MV-4-11 (cell line): ENCODE data around the gene CRYGC.
"Not testable (repeated sequence)": the region's sequence is repeated elsewhere in the genome, so short reads cannot be mapped to it uniquely, and the experiment has no call there.

Experiments
- DNase-seq: peaks from one replicate; lab custom pipeline; 2025; lab: John Stamatoyannopoulos, UW

The CRYGC gene

GRCh38 chr2:208136716-208137094, 7.1 kb upstream of the CRYGC start:
- DNase-seq = no peak

GRCh38 chr2:208135794-208136715, 6.4 kb upstream of the CRYGC start:
- DNase-seq = no peak

GRCh38 chr2:208134928-208135586, 5.4 kb upstream of the CRYGC start:
- peak; percentile 54 for DNase-seq

GRCh38 chr2:208130712-208131110, 1.1 kb upstream of the CRYGC start:
- DNase-seq = no peak

DNA sequence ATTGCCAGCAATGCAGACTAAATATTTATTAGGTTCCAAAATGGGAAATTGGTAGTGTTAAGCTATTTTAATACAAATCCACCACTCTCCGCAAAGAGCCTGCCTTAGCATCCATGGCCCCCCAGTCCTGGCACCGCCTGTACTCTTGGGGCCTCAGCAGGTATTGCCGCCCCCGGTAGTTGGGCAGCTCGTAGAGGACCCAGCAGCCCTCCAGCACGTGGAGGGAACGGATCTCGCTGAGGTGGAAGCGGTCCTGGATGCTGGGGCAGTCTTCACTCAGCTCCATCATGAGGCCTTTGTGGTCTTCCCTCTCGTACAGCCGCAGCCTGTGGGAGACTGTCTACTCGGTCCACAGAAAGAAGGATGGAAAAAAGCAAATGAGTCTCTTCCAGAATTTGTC, 1.5 kb downstream of the CRYGC start:
- DNase-seq = no peak

- DNase-seq = no peak
Observed at GRCh38 chr2:208127090-208127489, 2.5 kb downstream of the CRYGC start.

DNA sequence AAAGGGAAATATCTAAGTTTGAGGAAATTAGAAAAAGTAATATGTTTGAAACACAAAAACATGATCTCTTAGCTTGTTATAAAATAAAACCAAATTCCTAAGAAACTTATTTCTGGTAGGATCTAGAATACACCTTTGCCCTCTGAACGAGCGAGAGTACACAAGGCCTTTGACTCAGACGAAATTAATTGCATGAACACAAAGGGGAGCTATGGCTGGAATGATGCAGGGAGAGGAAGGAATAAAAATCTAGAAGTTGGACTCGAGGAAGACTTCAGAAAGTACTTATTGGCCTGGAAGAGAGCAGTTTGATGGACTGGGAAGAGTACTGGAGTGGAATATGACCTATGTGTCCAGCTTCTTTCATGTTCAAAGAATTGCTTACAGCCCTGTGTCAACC, 4.4 kb downstream of the CRYGC start:
- DNase-seq = no peak

GRCh38 chr2:208124013-208124715, 5.5 kb downstream of the CRYGC start, which contains the start of gene CRYGD:
Gene CRYGD (minus strand): TSS chr2:208124524. CDS start chr2:208124473, 51 bp downstream.
- not testable (repeated sequence) for DNase-seq

GRCh38 chr2:208122248-208122647, 7.4 kb downstream of the CRYGC start:
- no peak for DNase-seq

- DNase-seq = no peak
Observed at GRCh38 chr2:208118918-208119317, 10.7 kb downstream of the CRYGC start.

- DNase-seq = not testable (repeated sequence)
Observed at GRCh38 chr2:208117390-208117789, 12.2 kb downstream of the CRYGC start.

DNA sequence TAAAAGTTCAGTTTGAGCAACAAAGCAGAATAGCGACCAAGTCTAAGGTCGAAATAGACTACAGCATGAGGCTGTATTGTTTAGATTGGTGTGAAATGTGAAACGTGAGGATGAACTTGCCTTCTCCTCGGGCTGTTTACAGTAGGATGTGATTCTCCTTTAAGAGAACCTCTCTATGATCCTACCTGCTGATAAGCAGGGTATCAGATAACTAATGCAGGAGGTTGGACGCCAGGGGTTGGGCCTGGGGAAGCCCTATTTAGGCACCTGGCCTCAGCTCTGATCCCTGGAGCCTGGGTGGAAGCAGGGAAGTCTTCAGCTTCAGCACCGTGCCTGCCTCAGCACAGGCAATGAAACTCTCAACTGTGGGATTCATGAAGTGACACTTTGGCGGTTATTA, 16.7 kb downstream of the CRYGC start:
- no peak for DNase-seq

DNA sequence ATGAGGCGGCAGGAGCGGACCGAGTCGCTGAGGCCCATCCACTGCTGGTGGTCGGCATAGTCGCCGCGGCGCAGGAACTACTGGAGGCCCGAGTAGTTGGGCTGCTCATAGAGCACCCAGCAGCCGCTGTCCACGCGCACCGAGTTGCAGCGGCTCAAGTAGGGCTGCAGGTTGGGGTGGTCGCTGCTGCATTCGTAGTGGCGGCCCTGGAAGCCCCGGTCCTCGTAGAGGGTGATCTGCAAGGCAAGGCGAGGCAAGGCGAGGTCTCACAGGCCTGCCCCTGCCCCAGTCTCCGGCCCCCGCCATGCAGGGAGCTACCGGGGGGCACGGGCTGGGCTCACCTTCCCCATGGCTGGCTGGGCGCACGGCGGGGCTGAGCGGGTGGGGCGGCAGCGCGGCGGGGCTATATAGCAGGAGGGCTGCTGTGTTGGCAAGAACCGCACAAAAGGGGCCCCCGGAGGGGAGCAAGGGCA, 17.3 kb downstream of the CRYGC start:
- DNase-seq = not testable (repeated sequence)

GRCh38 chr2:208103616-208104015, 26.0 kb downstream of the CRYGC start:
- DNase-seq = no peak

DNA sequence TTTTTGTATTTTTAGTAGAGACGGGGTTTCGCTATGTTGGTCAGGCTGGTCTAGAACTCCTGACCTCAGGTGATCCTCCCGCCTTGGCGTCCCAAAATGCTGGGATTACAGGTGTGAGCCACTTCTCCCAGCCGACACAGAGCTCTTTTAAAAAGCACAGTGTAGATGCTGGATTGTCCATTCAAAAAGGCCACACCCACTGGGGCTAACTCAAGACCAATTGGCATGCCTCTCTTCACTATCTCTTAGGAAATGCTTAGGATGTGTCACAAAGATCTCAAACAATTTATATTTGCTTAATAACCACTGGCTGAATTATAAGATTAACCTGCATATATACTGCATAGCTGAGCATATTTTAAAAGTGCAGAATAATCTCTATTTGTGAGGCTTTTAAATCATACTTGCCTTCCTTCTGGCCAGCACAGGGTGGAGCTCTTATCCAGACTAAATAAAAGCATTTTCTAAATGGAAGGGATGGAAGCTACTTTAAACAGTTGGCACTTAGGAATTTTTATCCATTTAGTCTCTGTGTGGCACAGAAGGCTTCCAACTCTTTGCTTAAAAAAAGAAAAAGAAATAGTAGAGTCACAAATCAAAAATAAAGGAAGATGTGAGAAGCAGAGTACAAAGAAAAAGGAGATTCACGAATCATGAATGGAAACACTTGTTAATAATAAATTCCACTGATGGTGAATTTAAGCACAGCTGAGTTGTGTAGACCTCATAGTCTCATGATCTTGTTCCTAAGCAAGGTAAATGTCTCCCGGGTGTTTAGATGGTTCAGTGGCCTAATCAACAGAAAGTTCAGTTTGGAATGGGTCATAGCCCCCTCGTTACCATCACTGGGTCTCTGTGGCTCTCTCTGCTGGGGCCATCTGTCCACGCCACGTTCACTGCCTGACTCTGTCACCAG, 27.7 kb downstream of the CRYGC start:
- peak; percentile 28 for DNase-seq

DNA sequence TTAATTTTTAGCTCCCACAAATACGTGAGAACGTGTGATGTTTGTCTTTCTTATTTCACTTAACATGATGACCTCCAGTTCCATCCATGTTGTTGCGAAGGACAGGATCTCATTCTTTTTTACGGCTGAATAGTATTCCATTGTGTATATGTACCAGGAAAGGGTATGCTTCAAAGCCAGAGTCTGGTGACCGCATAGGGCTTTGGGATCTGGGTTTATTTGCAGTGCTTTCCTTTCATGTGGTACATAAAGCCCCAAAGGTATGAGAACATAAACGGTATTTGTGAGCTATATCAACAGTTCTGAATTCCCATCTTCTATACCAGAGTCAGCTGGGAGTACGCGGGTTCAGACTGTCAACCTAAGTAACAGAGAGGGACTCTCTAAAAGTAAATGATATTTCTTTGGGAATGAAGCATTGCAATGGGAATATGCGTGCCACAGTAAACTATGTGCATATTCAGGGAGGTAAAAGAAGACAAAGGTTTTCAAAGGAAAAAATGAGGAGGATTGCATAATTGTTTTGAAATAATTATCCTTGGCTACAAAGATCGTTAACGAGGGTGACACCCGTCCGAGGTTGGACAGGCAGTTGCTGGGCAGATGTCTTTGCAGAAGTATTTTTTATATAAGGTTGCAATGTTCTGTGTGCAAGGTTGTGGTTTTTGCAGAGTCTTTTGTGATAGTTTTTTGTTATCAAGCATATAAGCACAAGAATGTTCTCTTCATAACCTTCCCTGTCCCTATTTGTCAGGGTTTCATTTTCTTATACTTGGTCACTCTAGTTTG, 29.8 kb downstream of the CRYGC start:
- peak; percentile 71 for DNase-seq

DNA sequence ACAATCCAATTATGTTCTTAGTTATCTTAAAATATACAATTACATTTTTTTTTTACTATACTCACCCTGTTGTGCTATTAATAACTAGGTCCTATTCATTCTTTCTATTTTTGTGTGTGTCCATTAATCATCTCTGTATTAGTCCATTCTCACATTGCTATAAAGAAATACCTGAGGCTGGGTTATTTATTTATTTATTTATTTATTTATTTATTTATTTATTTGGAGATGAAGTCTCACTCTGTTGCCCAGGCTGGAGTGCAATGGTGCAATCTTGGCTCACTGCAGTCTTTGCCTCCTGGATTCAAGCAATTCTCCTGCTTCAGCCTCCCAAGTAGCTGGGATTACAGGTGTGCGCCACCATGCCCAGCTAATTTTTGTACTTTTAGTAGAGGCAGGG, 30.9 kb downstream of the CRYGC start:
- not testable (repeated sequence) for DNase-seq

GRCh38 chr2:208098267-208098666, 31.4 kb downstream of the CRYGC start:
- DNase-seq = no peak

GRCh38 chr2:208097801-208098200, 31.8 kb downstream of the CRYGC start:
- DNase-seq = no peak

GRCh38 chr2:208097313-208097712, 32.3 kb downstream of the CRYGC start:
- DNase-seq = no peak

GRCh38 chr2:208096080-208096479, 33.5 kb downstream of the CRYGC start:
- DNase-seq = no peak
